Pancreas (tissue), 10 donors: ENCODE data around the gene PYGO1. TPM values are rescaled to one million over a fixed set of nuclear protein-coding genes. Genes with fewer than 3 reads are reported as not detected.
"Not testable (repeated sequence)": the region's sequence is repeated elsewhere in the genome, so short reads cannot be mapped to it uniquely, and the experiment has no call there.

Experiments used
- ATAC-seq, 4 donors: fragments of 200-7000 bp; cut with Tn5 transposase; one replicate each; pipeline versions ENCODE4 v1.8.0 to v1.9.1; 2020; ENCODE audit warnings: mild to moderate bottlenecking in 4 of 4, moderate library complexity in 4 of 4
- DNase-seq, 6 donors: peaks; one replicate each; pipeline ENCODE4 v3.0.0-alpha.2; 2020
- FAIRE-seq: peaks from 2 replicates; lab custom pipeline; 2012; peaks lifted over from hg19 to GRCh38; lab: Jason Lieb, UNC
- H3K27ac ChIP-seq, 4 donors: fragments of 200-600 bp; sonication (generic); 1 replicate in 3 of 4; 2 replicates in 1 of 4; pipeline versions ENCODE4 v1.5.0 to v1.8.0; 2020
- H3K27me3 ChIP-seq, 4 donors: fragments of 200-600 bp; one replicate each; pipeline ENCODE4 v1.8.0; 2021
- H3K36me3 ChIP-seq, 3 donors: fragments of 200-600 bp; sonication (generic) in 1 of 3; one replicate each; pipeline versions ENCODE4 v1.5.0 to v1.8.0; 2020 to 2021
- H3K4me1 ChIP-seq, 3 donors: fragments of 200-600 bp; one replicate each; pipeline ENCODE4 v1.8.0; 2021
- H3K4me3 ChIP-seq, 4 donors: fragments of 200-600 bp; sonication (generic) in 2 of 4; one replicate each; pipeline versions ENCODE4 v1.5.0 to v1.8.0; 2020 to 2021
- H3K9me3 ChIP-seq, 4 donors: fragments of 200-600 bp; one replicate each; pipeline ENCODE4 v1.8.0; 2021
- WGBS, 2 donors: extraction: QIAGEN DNeasy Blood & Tissue Kit; methylation state at CpG; one replicate each; pipeline ENCODE4 v1.1.7; 2013; 5-methylcytosine and 5-hydroxymethylcytosine counted together
- intact Hi-C, 3 donors: fragments of 100-400 bp; cut with DNase I; formaldehyde crosslinking; loops; one replicate each; pipeline versions ENCODE4 v1.11.1 to v1.14.2; 2022
- polyA plus RNA-seq, 2 donors: library from polyadenylated mRNA; stranded (reverse); fragments of 200-250 nt; gene quantifications; one replicate each; pipeline ENCODE4 v1.2.3, GENCODE V29; 2013
- total RNA-seq, 6 donors: library from RNA; stranded (reverse); fragmentation: NEBNext Ultra II Directional in 4 of 6; extraction: Animal tissue kit (Norgen Biotek cat#: 25700) in 4 of 6; gene quantifications; one replicate each; pipeline versions ENCODE4 v1.2.1 to v1.2.4, GENCODE V29; 2021 to 2023
- TF ChIP-seq, protein P1 (sequence below), 4 donors: fragments of 200-600 bp; sonication (generic) in 3 of 4; IDR thresholded peaks; one replicate each; pipeline versions ENCODE4 v1.5.0 to v1.8.0; 2021; ENCODE audit warnings: antibody characterized with exemption in 4 of 4
- donor health status: healthy with polysubstance abuse.
- donor health status: DM: no; HTN: no; CAD: no; lungs with moderate emphysema.
- donor health status: DM: no; HTN: no; CAD: no.
- donor health status: control.
- donor health status: control.
- donor health status: Bipolar disorder and iron deficiency.
- donor health status: DM: yes; HTN: yes; CAD: no.
- donor health status: DM: no; HTN: no; CAD: no.
- donor health status: DM: no; HTN: no; CAD: no.
- donor health status: DM: yes; HTN: yes; CAD: no.

Gene PYGO1
- total and polyA plus RNA-seq, 8 donors, result 0.34 to 2.3 (median 2.0) TPM

GRCh38 chr15:55507567-55507966 is 80.6 kb downstream of the PYGO1 start:
- 81 to 82% methylated on average over 4 of the region's 4 CpGs for WGBS, 2 donors
- TF ChIP-seq, protein P1, sequence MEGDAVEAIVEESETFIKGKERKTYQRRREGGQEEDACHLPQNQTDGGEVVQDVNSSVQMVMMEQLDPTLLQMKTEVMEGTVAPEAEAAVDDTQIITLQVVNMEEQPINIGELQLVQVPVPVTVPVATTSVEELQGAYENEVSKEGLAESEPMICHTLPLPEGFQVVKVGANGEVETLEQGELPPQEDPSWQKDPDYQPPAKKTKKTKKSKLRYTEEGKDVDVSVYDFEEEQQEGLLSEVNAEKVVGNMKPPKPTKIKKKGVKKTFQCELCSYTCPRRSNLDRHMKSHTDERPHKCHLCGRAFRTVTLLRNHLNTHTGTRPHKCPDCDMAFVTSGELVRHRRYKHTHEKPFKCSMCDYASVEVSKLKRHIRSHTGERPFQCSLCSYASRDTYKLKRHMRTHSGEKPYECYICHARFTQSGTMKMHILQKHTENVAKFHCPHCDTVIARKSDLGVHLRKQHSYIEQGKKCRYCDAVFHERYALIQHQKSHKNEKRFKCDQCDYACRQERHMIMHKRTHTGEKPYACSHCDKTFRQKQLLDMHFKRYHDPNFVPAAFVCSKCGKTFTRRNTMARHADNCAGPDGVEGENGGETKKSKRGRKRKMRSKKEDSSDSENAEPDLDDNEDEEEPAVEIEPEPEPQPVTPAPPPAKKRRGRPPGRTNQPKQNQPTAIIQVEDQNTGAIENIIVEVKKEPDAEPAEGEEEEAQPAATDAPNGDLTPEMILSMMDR (IDR thresholded peaks at IDR 0.05), result no peak
- H3K9me3 ChIP-seq, result no peaks in the 10 kb centered on the region
- no peak for ATAC-seq
- no peaks in the 10 kb centered on the region for H3K4me1 ChIP-seq
- no peak for FAIRE-seq
- H3K36me3 ChIP-seq, result no peaks in the 10 kb centered on the region
- no peak overlapping the region for H3K4me3 ChIP-seq
- intact Hi-C loops, result no loop called here
- no peak for DNase-seq
- H3K27ac ChIP-seq, result no peak overlapping the region
- H3K27me3 ChIP-seq, result no peaks in the 10 kb centered on the region

GRCh38 chr15:55505407-55505806 is 82.7 kb downstream of the PYGO1 start:
- H3K27me3 ChIP-seq, H3K4me1 ChIP-seq, H3K9me3 ChIP-seq, ATAC-seq, H3K27ac ChIP-seq, H3K4me3 ChIP-seq, intact Hi-C loops, H3K36me3 ChIP-seq, DNase-seq, FAIRE-seq: not testable (repeated sequence)
- 60 to 72% methylated on average over 5 of the region's 5 CpGs for WGBS, 2 donors

DNA sequence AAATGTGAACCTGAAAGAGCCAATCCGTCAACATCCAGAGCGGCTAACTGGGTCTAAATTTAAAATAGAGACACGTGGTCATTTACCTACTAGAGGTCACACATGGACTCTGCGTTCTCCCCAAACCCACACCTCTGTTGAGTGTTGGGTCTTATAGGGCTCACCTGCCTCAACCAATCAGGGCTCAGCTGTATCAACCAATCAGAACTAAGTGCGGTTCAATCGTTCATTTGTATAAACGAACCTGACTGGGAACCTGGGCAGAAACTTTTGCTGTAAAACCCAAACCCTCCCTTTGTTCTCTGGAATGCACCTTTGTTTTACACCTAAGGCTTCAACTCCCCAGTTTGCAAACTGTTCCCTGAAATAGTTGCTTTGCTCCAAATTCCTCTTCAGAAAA is 89.0 kb downstream of the PYGO1 start:
- H3K4me3 ChIP-seq, result no peak overlapping the region
- DNase-seq (no peak), ATAC-seq (no peak), FAIRE-seq (no peak)
- no peaks in the 10 kb centered on the region for H3K27me3 ChIP-seq
- WGBS, 2 donors, result 62 to 67% methylated on average over 7 of the region's 7 CpGs
- H3K27ac ChIP-seq, result no peak overlapping the region
- intact Hi-C loops, result no loop called here
- TF ChIP-seq, protein P1 (IDR thresholded peaks at IDR 0.05), result no peak
- peaks cover 0 to 10% (median 0%) of the 10 kb centered on the region in 3 donors for H3K4me1 ChIP-seq
- no peaks in the 10 kb centered on the region for H3K36me3 ChIP-seq
- H3K9me3 ChIP-seq, result no peaks in the 10 kb centered on the region

DNA sequence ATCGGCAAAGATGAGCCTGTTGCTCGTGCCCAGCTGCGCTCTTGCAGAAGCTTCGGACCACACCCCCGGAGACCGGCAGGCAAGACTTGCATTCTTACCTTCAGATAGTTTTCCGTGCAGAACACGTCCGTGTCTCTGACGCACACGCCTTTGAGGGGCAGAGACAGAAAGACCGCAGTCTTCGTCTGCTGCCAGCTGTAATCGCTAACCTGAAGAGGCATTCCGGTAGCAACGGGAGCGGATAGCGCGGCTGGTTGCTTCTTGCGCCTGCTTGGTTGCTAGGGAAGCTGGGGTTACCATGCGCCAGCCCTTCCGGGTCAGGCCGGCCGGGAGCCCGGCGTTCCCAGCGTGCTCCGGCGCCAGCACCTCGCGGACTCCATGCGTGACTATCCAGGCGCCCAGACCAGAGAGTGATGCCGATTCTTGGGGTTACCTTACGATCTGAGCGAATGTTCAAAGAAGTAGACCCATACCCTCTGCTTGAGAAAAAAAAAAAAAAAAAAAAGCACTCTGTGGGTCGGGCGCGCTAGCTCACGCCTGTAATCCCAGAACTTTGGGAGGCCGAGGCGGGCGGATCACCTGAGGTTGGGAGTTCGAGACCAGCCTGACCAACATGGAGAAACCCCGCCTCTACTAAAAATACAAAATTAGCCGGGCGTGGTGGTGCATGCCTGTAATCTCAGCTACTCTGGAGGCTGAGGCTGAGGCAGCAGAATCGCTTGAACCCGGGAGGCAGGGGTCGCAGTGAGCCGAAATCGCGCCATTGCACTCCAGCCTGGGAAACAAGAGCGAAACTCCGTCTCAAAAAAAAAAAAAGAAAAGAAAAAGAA is 89.8 kb downstream of the PYGO1 start:
- FAIRE-seq, H3K36me3 ChIP-seq: not testable (repeated sequence)

GRCh38 chr15:55496716-55497115 is 91.4 kb downstream of the PYGO1 start:
- Histone ChIP-seq H3K4me1 (peaks cover 0 to 10% (median 0%) of the 10 kb centered on the region in 3 donors), H3K27ac (no peak overlapping the region), H3K4me3 (no peak overlapping the region), H3K36me3 (no peaks in the 10 kb centered on the region), H3K9me3 (no peaks in the 10 kb centered on the region), H3K27me3 (no peaks in the 10 kb centered on the region)
- ATAC-seq (no peak), DNase-seq (no peak), FAIRE-seq (no peak)
- intact Hi-C loops, result no loop called here
- 68 to 75% methylated on average over 2 of the region's 2 CpGs for WGBS, 2 donors
- TF ChIP-seq, protein P1 (IDR thresholded peaks at IDR 0.05), result no peak

More for the DNA sequence above, 89.8 kb downstream of the PYGO1 start:
- H3K9me3 ChIP-seq, H3K4me1 ChIP-seq, intact Hi-C loops, H3K27me3 ChIP-seq: not testable (repeated sequence)
- 8 to 10% methylated on average over 53 to 55 of the region's 55 CpGs for WGBS, 2 donors
- ATAC-seq, result peak; percentile 100
- Histone ChIP-seq H3K27ac (peak overlapping the region in 1 of 4 donors; percentile 10), H3K4me3 (peak overlapping the region; percentile 42 to 80 (median 56))
- DNase-seq, result peak; percentile 80 to 94 (median 86)

- H3K27ac ChIP-seq, result no peak overlapping the region
These were observed 93.2 kb downstream of the PYGO1 start for GRCh38 chr15:55494931-55495330.

DNA sequence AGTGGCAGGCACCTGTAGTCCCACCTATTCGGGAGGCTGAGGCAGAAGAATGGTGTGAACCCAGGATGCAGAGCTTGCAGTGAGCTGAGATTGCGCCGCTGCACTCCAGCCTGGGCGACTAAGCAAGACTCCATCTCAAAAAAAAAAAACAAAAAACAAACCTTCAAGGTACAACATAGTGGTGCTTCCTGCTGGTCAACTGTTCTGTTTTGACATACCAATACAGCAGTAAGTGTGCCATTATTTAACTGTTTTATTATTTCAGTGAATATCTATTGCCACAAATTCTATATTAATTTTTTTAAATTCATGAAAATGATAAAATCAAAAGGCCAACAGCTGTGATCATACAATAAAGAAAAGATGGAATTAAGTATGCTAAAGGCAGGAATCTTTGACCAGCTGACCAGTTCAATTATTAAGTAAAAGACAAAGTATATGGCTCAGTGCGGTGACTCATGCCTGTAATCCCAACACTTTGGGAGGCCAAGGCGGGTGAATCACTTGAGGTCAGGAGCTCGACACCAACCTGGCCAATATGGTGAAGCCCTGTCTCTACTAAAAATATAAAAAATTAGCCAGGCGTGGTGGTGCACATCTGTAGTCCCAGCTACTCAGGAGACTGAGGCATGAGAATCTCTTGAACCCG is 99.1 kb downstream of the PYGO1 start:
- H3K27ac ChIP-seq, H3K4me1 ChIP-seq, DNase-seq, ATAC-seq, FAIRE-seq, H3K9me3 ChIP-seq, H3K27me3 ChIP-seq, intact Hi-C loops, H3K36me3 ChIP-seq, H3K4me3 ChIP-seq: not testable (repeated sequence)
- 93 to 95% methylated on average over 9 of the region's 9 CpGs for WGBS, 2 donors

More at GRCh38 chr15:55494931-55495330, 93.2 kb downstream of the PYGO1 start:
- no peaks in the 10 kb centered on the region for H3K27me3 ChIP-seq
- 91 to 94% methylated on average over 1 of the region's 1 CpG for WGBS, 2 donors
- H3K9me3 ChIP-seq, result no peaks in the 10 kb centered on the region
- intact Hi-C loops, result no loop called here
- FAIRE-seq (no peak), DNase-seq (no peak), ATAC-seq (no peak)
- peaks cover 0 to 10% (median 0%) of the 10 kb centered on the region in 3 donors for H3K4me1 ChIP-seq
- H3K36me3 ChIP-seq, result no peaks in the 10 kb centered on the region
- H3K4me3 ChIP-seq, result no peak overlapping the region
- TF ChIP-seq, protein P1 (IDR thresholded peaks at IDR 0.05), result no peak
